Glomerular endothelial cell (primary cell): ENCODE measurements around the gene TM6SF1. TPM values are rescaled to one million over a fixed set of nuclear protein-coding genes. Genes with fewer than 3 reads are reported as not detected.
"Not testable (repeated sequence)": the region's sequence is repeated elsewhere in the genome, so short reads cannot be mapped to it uniquely, and the experiment has no call there.

ENCODE experiments used
- DNase-seq: peaks from one replicate; pipeline ENCODE4 v3.0.0-alpha.2; 2011; ENCODE audit warnings: low read depth, low spot score; ENCODE audit errors: extremely low read depth
- total RNA-seq: library from RNA; depleted of rRNA; stranded (reverse); fragments of >200 nt; gene quantifications from 2 replicates; pipeline ENCODE4 v1.2.3, GENCODE V29; 2015

Gene TM6SF1
- total RNA-seq, 1 donor from 2014 or later, result 38.0 TPM

GRCh38 chr15:83169576-83169975, 62.1 kb downstream of the TM6SF1 start:
- not testable (repeated sequence) for DNase-seq

GRCh38 chr15:83170474-83171165, 63.2 kb downstream of the TM6SF1 start:
- DNase-seq, result no peak

GRCh38 chr15:83174891-83175290, 67.4 kb downstream of the TM6SF1 start:
- no peak for DNase-seq

- no peak for DNase-seq
Observed at GRCh38 chr15:83178390-83178789, 70.9 kb downstream of the TM6SF1 start.

GRCh38 chr15:83178869-83179325, 71.5 kb downstream of the TM6SF1 start:
- no peak for DNase-seq

GRCh38 chr15:83185561-83185960, 78.1 kb downstream of the TM6SF1 start:
- DNase-seq, result no peak

Other genes starting within 250 kb of the TM6SF1 start
- gene HOMER2, start 154.9 kb upstream of the TM6SF1 start, total RNA-seq, result 8.5 and 15.5 TPM in 2 replicates
- gene RAMAC, start 121.4 kb upstream of the TM6SF1 start, total RNA-seq, result 16.5 and 17.5 TPM in 2 replicates
- 8.0 and 14.9 TPM in 2 replicates for gene C15orf40, start 96.0 kb upstream of the TM6SF1 start, total RNA-seq
- gene BTBD1, start 40.4 kb upstream of the TM6SF1 start, total RNA-seq, result 94.9 and 111 TPM in 2 replicates
- 42.0 and 66.2 TPM in 2 replicates for gene HDGFL3, start 100.2 kb downstream of the TM6SF1 start, total RNA-seq
- gene BNC1, start 177.0 kb downstream of the TM6SF1 start, total RNA-seq, result 6.6 and 8.0 TPM in 2 replicates